GM12891 (cell line): ENCODE results near the gene RHO.

ENCODE experiments used
- POLR2A ChIP-seq: IDR thresholded peaks from 2 replicates; pipeline ENCODE4 v1.6.1; 2011; ENCODE audit warnings: low read depth, low read length, control low read depth
- POLR2AphosphoS5 ChIP-seq: IDR thresholded peaks from 2 replicates; pipeline ENCODE4 v1.6.1; 2011; ENCODE audit warnings: low read depth, low read length, control low read depth
- TAF1 ChIP-seq: IDR thresholded peaks from 2 replicates; pipeline ENCODE4 v1.6.1; 2011; ENCODE audit warnings: low read depth, low read length, control low read depth

DNA sequence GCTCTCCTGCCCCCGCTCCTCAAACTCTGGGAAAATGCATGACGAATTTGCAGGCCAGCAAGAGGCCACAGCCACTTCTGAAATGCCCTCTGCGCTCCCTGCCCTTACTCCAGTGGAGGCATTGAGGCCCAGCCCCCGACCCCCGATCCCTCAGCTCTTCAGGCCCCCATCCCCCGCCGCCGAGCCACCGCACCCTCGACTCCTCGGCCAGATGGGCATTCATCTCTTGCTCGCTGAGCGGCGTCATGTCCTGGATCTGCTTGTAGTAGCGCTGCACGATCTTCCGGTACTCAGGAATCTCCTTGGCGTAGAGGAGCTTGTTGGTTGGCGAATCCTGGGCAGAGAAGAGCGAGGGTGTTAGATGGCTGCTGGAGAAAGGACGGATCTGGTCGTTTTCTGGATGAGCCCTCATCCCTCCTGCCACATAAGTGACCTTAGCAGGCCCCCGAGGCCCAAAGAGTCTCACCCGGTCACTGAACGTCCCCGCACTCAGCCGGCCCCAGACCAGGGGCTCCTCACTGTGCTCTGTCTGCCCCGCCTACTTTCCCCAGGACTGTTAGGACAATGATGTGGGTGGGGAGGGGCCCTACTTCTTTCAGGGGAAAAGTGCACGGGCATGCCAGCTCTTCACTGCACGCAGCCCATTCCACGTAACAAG lies 28.6 kb downstream of the RHO start:
- no peak for TF ChIP-seq POLR2A
- no peak for TF ChIP-seq POLR2AphosphoS5
- no peak for TF ChIP-seq TAF1
